H1 (cell line): ENCODE data around the gene PLCB4.

ENCODE experiments used
- CTCF ChIP-seq, 3 experiments: IDR thresholded peaks; 1 replicate in 2 of 3; 2 replicates in 1 of 3; pipeline versions ENCODE4 v1.5.1 to v1.6.1; 2011; ENCODE audit warnings: low read length in 3 of 3, mild to moderate bottlenecking in 3 of 3, inconsistent platforms in 2 of 3, low read depth in 1 of 3, moderate library complexity in 1 of 3; ENCODE audit not compliant: insufficient read depth in 1 of 3; ENCODE audit errors: control extremely low read depth in 1 of 3
- JUND ChIP-seq: IDR thresholded peaks from 2 replicates; pipeline ENCODE4 v1.6.1; 2011; ENCODE audit warnings: mild to moderate bottlenecking, improper control_type of control experiment, low read length
- POLR2A ChIP-seq, 2 experiments: IDR thresholded peaks; 1 replicate in 1 of 2; 2 replicates in 1 of 2; pipeline ENCODE4 v1.6.1; 2011; ENCODE audit warnings: low read depth in 2 of 2, low read length in 2 of 2, mild to moderate bottlenecking in 2 of 2; ENCODE audit errors: control extremely low read depth in 1 of 2
- ZNF274 ChIP-seq: IDR thresholded peaks from 2 replicates; pipeline ENCODE4 v1.7.0; 2012; ENCODE audit warnings: low read length, borderline replicate concordance; ENCODE audit errors: extremely low read depth

GRCh38 chr20:9323622-9324021 is 254.7 kb downstream of the PLCB4 start:
- TF ChIP-seq POLR2A (IDR thresholded peaks at IDR 0.05; ENCODE audit: control extremely low read depth in 1 of 2, low read depth in 2 of 2, low read length in 2 of 2) (no peak), ZNF274 (no peak), JUND (no peak), CTCF (IDR thresholded peaks at IDR 0.05; ENCODE audit: control extremely low read depth in 1 of 3, insufficient read depth in 1 of 3, low read depth in 1 of 3, low read length in 3 of 3) (peak; percentile 54 to 84 (median 75))
